Mesenchymal stem cell (in vitro differentiated cells and primary cell): ENCODE data around the gene TOMM34. TPM values are rescaled to one million over a fixed set of nuclear protein-coding genes. Genes with fewer than 3 reads are reported as not detected.

Source experiments
- DNase-seq: peaks from one replicate; pipeline ENCODE4 v3.0.0-alpha.2; 2013
- H2AFZ ChIP-seq: one replicate; pipeline ENCODE4 v1.6.1; 2013; ENCODE audit warnings: low read depth, mild to moderate bottlenecking, control low read depth, inconsistent platforms, low read length, moderate library complexity
- H2AK5ac ChIP-seq: 2 replicates; pipeline ENCODE4 v1.6.1; 2013; ENCODE audit warnings: low read length, moderate library complexity, mild to moderate bottlenecking, inconsistent platforms; ENCODE audit not compliant: severe bottlenecking
- H2BK120ac ChIP-seq: one replicate; pipeline ENCODE4 v1.6.1; 2013; ENCODE audit warnings: low read depth, mild to moderate bottlenecking, inconsistent platforms, low read length, moderate library complexity
- H2BK12ac ChIP-seq, 2 experiments: one replicate each; pipeline ENCODE4 v1.6.1; 2013; ENCODE audit warnings: inconsistent platforms in 2 of 2, low read length in 2 of 2, mild to moderate bottlenecking in 2 of 2, moderate library complexity in 2 of 2, control low read depth in 1 of 2
- H2BK15ac ChIP-seq: one replicate; pipeline ENCODE4 v1.6.1; 2013; ENCODE audit warnings: mild to moderate bottlenecking, low read depth, inconsistent platforms; ENCODE audit not compliant: poor library complexity, severe bottlenecking
- H2BK5ac ChIP-seq: 2 replicates; pipeline ENCODE4 v1.6.1; 2013; ENCODE audit warnings: low read depth, mild to moderate bottlenecking, low read length, control low read depth, inconsistent platforms; ENCODE audit not compliant: poor library complexity, severe bottlenecking
- H3K14ac ChIP-seq, 2 experiments: one replicate each; pipeline ENCODE4 v1.6.1; 2013; ENCODE audit warnings: inconsistent platforms in 2 of 2, low read length in 2 of 2, control low read depth in 1 of 2, mild to moderate bottlenecking in 1 of 2, moderate library complexity in 1 of 2
- H3K18ac ChIP-seq, 2 experiments: one replicate each; pipeline ENCODE4 v1.6.1; 2013; ENCODE audit warnings: inconsistent platforms in 2 of 2, low read length in 2 of 2, control low read depth in 1 of 2, low read depth in 1 of 2, mild to moderate bottlenecking in 1 of 2
- H3K23ac ChIP-seq, 2 experiments: one replicate each; pipeline ENCODE4 v1.6.1; 2013; ENCODE audit warnings: inconsistent platforms in 2 of 2, low read length in 2 of 2, mild to moderate bottlenecking in 2 of 2, moderate library complexity in 2 of 2, control low read depth in 1 of 2
- H3K27ac ChIP-seq: 2 replicates; pipeline ENCODE4 v1.5.1; 2013; ENCODE audit warnings: mild to moderate bottlenecking, moderate library complexity, low read length, control low read depth, inconsistent platforms; ENCODE audit not compliant: poor library complexity, severe bottlenecking
- H3K27me3 ChIP-seq, 2 experiments: 2 replicates each; pipeline versions ENCODE4 v1.6.1 to v1.7.0; 2013; ENCODE audit warnings: low read length in 2 of 2, mild to moderate bottlenecking in 2 of 2, moderate library complexity in 2 of 2, control low read depth in 1 of 2, inconsistent platforms in 1 of 2; ENCODE audit not compliant: control insufficient read depth in 1 of 2, insufficient read depth in 1 of 2
- H3K36me3 ChIP-seq, 2 experiments: 2 replicates each; pipeline versions ENCODE4 v1.6.1 to v1.7.0; 2013; ENCODE audit warnings: low read length in 2 of 2, control low read depth in 1 of 2, inconsistent platforms in 1 of 2, low read depth in 1 of 2, mild to moderate bottlenecking in 1 of 2; ENCODE audit not compliant: insufficient read depth in 2 of 2, control insufficient read depth in 1 of 2
- H3K4ac ChIP-seq, 2 experiments: one replicate each; pipeline ENCODE4 v1.6.1; 2013; ENCODE audit warnings: inconsistent platforms in 2 of 2, low read length in 2 of 2, mild to moderate bottlenecking in 2 of 2, moderate library complexity in 2 of 2, control low read depth in 1 of 2, low read depth in 1 of 2
- H3K4me1 ChIP-seq: 2 replicates; pipeline ENCODE4 v1.6.1; 2013; ENCODE audit warnings: low read depth, low read length, control low read depth; ENCODE audit not compliant: control insufficient read depth, insufficient read depth
- H3K4me2 ChIP-seq: 2 replicates; pipeline ENCODE4 v1.6.1; 2013; ENCODE audit warnings: low read length, mild to moderate bottlenecking, inconsistent platforms; ENCODE audit not compliant: poor library complexity, severe bottlenecking
- H3K4me3 ChIP-seq, 2 experiments: 2 replicates each; pipeline versions ENCODE4 v1.5.1 to v1.7.0; 2013; ENCODE audit warnings: low read length in 2 of 2, mild to moderate bottlenecking in 2 of 2, control low read depth in 1 of 2, low read depth in 1 of 2; ENCODE audit not compliant: insufficient read depth in 1 of 2
- H3K79me1 ChIP-seq: replicated peaks from 2 replicates; pipeline ENCODE4 v1.6.1; 2013; ENCODE audit warnings: mild to moderate bottlenecking, control low read depth, low read length, inconsistent platforms; ENCODE audit not compliant: poor library complexity, severe bottlenecking
- H3K9ac ChIP-seq: 2 replicates; pipeline ENCODE4 v1.7.0; 2013; ENCODE audit warnings: mild to moderate bottlenecking, low read length, moderate library complexity
- H3K9me3 ChIP-seq: 2 replicates; pipeline ENCODE4 v1.7.0; 2013; ENCODE audit warnings: mild to moderate bottlenecking, low read length; ENCODE audit not compliant: control insufficient read depth
- H4K8ac ChIP-seq: one replicate; pipeline ENCODE4 v1.6.1; 2013; ENCODE audit warnings: inconsistent platforms, mild to moderate bottlenecking, low read length, moderate library complexity
- H4K91ac ChIP-seq: one replicate; pipeline ENCODE4 v1.6.1; 2013; ENCODE audit warnings: mild to moderate bottlenecking, low read length, inconsistent platforms
- WGBS: methylation state at CpG from one replicate; pipeline ENCODE4 v1.1.7; 2013; ENCODE audit warnings: mixed read lengths; 5-methylcytosine and 5-hydroxymethylcytosine counted together
- small RNA-seq: library from polyadenylated mRNA; stranded (forward); fragments of <200 nt; extraction: miRNeasy Mini kit (QIAGEN cat#:217004); gene quantifications from one replicate; pipeline ENCODE3, GENCODE V24; 2013; ENCODE audit warnings: low read depth

The TOMM34 gene

GRCh38 chr20:44897133-44897532 lies 63.1 kb downstream of the TOMM34 start:
- no peak overlapping the region for H3K18ac ChIP-seq
- H3K79me1 ChIP-seq, result peaks cover 3% of the 10 kb centered on the region
- H3K27me3 ChIP-seq, result no peaks in the 10 kb centered on the region
- H3K23ac ChIP-seq, result no peak overlapping the region
- no peak overlapping the region for H4K8ac ChIP-seq
- no peak overlapping the region for H3K27ac ChIP-seq
- peaks cover 5% of the 10 kb centered on the region for H3K4me1 ChIP-seq
- H2BK120ac ChIP-seq, result no peak overlapping the region
- no peak overlapping the region for H3K9ac ChIP-seq
- no peak overlapping the region for H2BK15ac ChIP-seq
- H3K9me3 ChIP-seq, result no peaks in the 10 kb centered on the region
- no peak overlapping the region for H4K91ac ChIP-seq
- H2AFZ ChIP-seq, result no peak overlapping the region
- DNase-seq, result no peak
- H3K4ac ChIP-seq, result no peak overlapping the region
- no peak overlapping the region for H3K4me3 ChIP-seq
- 100% methylated on average over 1 of the region's 1 CpG for WGBS
- no peak overlapping the region for H2BK5ac ChIP-seq
- no peak overlapping the region for H2AK5ac ChIP-seq
- peaks cover 9 to 29% of the 10 kb centered on the region in 2 experiments for H3K36me3 ChIP-seq
- no peak overlapping the region for H3K4me2 ChIP-seq
- no peak overlapping the region for H3K14ac ChIP-seq
- no peak overlapping the region for H2BK12ac ChIP-seq

GRCh38 chr20:44896583-44896982 lies 63.6 kb downstream of the TOMM34 start:
- Histone ChIP-seq H3K27ac (no peak overlapping the region), H2BK120ac (no peak overlapping the region), H3K9me3 (no peaks in the 10 kb centered on the region), H4K8ac (no peak overlapping the region), H2BK5ac (no peak overlapping the region), H3K23ac (no peak overlapping the region), H3K9ac (no peak overlapping the region), H2BK12ac (no peak overlapping the region), H3K4me3 (no peak overlapping the region), H2AFZ (no peak overlapping the region), H3K4me1 (peaks cover 5% of the 10 kb centered on the region), H3K4ac (no peak overlapping the region), H4K91ac (no peak overlapping the region), H3K36me3 (peaks cover 8 to 25% of the 10 kb centered on the region in 2 experiments), H3K18ac (peak overlapping the region in 1 of 2 experiments; percentile 28), H3K27me3 (no peaks in the 10 kb centered on the region), H3K79me1 (peaks cover 2% of the 10 kb centered on the region), H2BK15ac (no peak overlapping the region), H3K4me2 (no peak overlapping the region), H2AK5ac (no peak overlapping the region), H3K14ac (no peak overlapping the region)
- DNase-seq, result peak; percentile 33
- 100% methylated on average over 1 of the region's 1 CpG for WGBS

- no peak overlapping the region for H3K23ac ChIP-seq
- no peak overlapping the region for H2BK15ac ChIP-seq
- no peak overlapping the region for H2BK12ac ChIP-seq
Observed at GRCh38 chr20:44894959-44895358, 65.2 kb downstream of the TOMM34 start.

More at GRCh38 chr20:44894959-44895358, 65.2 kb downstream of the TOMM34 start:
- Histone ChIP-seq H3K27me3 (no peaks in the 10 kb centered on the region), H3K4ac (no peak overlapping the region), H3K4me2 (no peak overlapping the region), H3K9ac (no peak overlapping the region), H3K36me3 (peaks cover 3 to 19% of the 10 kb centered on the region in 2 experiments), H2AFZ (no peak overlapping the region), H3K4me3 (no peak overlapping the region), H4K91ac (no peak overlapping the region), H2AK5ac (no peak overlapping the region), H3K79me1 (no peaks in the 10 kb centered on the region), H2BK120ac (no peak overlapping the region), H3K27ac (no peak overlapping the region), H3K18ac (no peak overlapping the region), H3K9me3 (no peaks in the 10 kb centered on the region), H3K4me1 (peaks cover 6% of the 10 kb centered on the region), H3K14ac (no peak overlapping the region), H2BK5ac (no peak overlapping the region), H4K8ac (no peak overlapping the region)
- WGBS, result 93% methylated on average over 2 of the region's 2 CpGs
- DNase-seq, result no peak

Small RNAs within 50 kb of the gene (small RNA-seq; reads per million reads assigned to genes)
- not detected for gene RF00019
